ENCODE measurements around the gene GOLIM4.
A peak's percentile ranks its signal among the peaks of the same experiment; 100 is the strongest.

The GOLIM4 gene

GRCh38 chr3:168100777-168101492 lies 5.2 kb upstream of the GOLIM4 start:
- DNase-seq (ENCODE audit: low spot score), result no peak

DNA sequence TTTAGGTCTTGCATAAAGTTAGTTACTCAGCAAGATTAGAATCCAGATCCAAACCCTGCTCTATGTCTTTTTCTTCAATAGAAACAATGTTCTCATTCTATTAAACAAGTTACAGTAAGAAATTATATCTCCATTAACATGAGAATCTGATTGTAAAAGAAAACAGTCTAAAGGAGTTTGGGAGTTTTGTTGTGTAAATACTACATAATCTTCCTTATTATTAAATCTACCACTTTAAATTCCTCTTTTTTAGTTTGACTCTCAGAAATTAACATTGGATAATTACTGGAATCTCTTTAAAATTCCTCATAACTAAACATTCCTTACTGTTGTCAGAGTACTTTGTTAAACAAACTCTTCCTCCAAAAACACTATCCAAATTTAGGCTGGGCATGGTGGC lies 1.7 kb upstream of the GOLIM4 start:
- DNase-seq (ENCODE audit: low spot score), result no peak

GRCh38 chr3:168096210-168096652 lies 507 bp upstream of the GOLIM4 start:
- DNase-seq (ENCODE audit: low spot score), result peak; percentile 98

DNA sequence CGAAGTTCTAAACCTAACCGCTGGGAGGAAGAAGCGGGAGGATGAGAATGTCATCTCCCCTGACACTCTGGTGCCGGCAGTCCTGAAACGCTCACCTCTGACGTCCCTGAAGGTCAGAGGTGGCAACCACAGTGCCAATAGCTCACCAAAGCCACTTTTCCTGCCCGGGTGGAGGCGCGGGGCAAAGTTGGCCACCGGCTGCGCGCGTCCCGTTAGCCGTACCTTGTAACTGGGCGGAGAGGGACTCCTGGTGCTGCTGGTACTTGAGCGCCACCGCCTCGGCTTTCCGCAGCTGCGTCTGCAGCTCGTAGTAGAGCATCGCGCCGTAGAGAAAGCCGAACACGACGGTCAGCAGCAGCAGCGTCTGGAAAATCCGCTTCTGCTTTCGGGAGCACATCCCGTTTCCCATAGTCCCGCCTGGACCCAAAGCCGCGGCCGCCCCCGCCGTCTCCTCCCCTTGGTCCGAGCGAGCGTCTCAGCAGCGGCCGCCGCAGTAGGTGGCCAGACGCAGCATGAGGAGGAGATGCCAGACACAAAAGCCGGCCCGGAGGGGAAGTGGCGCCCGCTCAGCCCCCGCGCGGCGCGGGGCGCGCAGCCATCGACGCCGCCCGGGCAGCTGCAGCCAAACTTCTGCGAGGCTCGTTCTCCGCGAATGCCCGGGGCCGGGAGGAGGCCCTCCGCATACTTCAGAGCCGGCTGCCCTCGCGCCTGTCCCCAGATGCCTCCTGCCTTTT lies 680 bp downstream of the GOLIM4 start:
- peak; percentile 86 for DNase-seq (ENCODE audit: low spot score)

- no peak for DNase-seq (ENCODE audit: low spot score)
These were observed 1.2 kb downstream of the GOLIM4 start for GRCh38 chr3:168094580-168094876.

GRCh38 chr3:168093790-168094189 lies 1.9 kb downstream of the GOLIM4 start:
- no peak for DNase-seq (ENCODE audit: low spot score)

DNA sequence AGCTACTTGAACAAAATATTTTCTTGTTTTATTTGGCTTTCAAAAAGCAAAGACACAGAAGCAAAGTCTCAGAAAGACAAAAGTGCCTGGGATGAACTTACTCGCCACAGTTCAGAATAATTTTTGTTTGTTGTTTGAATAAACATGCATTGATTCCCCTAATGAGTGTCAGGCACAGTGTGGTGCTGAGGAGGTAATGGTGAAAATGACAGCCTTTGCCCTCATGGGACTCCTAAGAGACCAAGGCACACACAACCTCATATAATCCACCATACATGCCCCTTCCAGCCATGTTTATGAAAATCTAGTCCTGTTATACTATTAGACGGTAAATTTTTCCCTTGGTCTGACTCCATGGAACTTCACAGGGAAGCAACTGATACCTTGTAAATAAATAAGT lies 2.5 kb downstream of the GOLIM4 start:
- no peak for DNase-seq (ENCODE audit: low spot score)

DNA sequence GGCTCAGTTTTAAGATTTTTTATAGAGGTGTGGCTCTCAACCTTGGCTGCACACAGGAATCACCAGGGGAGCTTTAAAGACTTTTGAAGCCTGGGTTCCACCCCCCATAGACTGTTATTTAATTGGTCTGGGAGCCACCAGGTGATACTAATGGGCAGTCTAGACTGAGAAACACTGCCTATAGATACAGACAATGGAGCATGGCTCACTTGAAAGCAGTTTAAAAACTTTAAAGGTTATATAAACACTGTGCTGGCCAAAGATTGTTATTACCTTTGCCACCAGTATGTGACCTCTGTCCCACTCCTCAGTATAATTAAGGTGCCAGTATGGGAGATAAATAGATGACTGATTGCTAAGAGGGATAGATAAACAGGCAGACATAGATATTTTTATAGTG lies 3.8 kb downstream of the GOLIM4 start:
- DNase-seq (ENCODE audit: low spot score), result peak; percentile 45

DNA sequence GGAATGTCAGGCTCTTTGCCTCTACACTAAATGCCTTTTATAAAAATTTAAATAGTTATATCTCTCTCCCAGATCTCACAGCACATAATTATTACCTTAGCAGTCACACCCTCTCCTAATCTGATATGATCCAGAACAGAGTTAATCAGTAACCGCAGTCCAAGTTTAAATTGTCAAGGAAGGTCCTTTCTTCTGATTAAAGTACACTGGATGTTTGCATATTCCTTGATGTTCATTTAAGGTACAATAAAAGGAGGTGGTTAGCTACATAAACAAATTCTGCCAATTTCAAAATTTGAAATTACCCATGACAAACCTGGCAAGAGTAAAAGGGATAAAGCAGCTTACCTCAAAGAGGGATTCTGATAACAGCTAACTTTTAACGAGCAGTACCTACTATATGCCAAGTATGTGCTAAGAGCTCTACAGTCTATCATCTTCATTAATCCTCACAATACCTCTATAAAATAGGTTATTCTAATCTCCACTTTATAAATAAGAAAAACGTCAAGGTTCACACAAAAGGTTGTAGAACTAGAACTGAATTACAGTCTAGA lies 4.3 kb downstream of the GOLIM4 start:
- no peak for DNase-seq (ENCODE audit: low spot score)

DNA sequence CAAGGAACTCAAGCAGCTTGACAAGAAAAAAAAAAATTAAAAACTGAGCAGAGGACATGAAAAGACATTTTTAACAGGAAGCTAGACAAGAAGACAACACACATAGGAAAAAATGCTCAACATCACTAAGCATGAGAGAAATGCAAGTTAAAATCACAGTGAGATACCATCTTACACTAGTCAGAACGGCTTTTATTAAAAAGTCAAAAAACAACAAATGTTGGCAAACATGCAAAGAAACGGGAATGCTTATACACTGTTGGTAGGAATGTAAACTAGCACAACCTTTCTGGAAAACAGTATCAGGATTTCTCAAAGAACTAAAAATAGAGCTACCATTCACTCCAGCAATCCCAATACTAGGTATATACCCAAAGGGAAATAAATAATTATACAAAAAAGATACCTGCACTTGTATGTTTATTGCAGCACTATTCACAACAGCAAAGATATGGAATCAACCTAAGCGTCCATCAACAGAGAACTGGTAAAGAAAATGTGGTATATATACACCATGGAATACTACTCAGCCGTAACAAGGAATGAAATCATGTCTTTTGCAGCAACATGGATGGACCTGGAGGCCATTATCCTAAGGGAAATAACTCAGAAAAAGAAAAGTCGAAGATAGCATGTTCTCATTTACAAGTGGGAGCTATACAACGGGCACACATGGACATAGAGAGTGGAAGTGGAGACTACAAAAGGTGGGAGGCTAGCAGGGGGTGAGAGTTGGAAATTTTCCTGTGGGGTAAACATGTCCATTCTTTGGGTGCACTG lies 5.2 kb downstream of the GOLIM4 start:
- DNase-seq (ENCODE audit: low spot score), result no peak

GRCh38 chr3:168089179-168089771 lies 6.4 kb downstream of the GOLIM4 start:
- no peak for DNase-seq (ENCODE audit: low spot score)

- peak; percentile 39 for DNase-seq (ENCODE audit: low spot score)
These were observed 7.5 kb downstream of the GOLIM4 start for GRCh38 chr3:168088106-168088720.

GRCh38 chr3:168087539-168087938 lies 8.2 kb downstream of the GOLIM4 start:
- no peak for DNase-seq (ENCODE audit: low spot score)

DNA sequence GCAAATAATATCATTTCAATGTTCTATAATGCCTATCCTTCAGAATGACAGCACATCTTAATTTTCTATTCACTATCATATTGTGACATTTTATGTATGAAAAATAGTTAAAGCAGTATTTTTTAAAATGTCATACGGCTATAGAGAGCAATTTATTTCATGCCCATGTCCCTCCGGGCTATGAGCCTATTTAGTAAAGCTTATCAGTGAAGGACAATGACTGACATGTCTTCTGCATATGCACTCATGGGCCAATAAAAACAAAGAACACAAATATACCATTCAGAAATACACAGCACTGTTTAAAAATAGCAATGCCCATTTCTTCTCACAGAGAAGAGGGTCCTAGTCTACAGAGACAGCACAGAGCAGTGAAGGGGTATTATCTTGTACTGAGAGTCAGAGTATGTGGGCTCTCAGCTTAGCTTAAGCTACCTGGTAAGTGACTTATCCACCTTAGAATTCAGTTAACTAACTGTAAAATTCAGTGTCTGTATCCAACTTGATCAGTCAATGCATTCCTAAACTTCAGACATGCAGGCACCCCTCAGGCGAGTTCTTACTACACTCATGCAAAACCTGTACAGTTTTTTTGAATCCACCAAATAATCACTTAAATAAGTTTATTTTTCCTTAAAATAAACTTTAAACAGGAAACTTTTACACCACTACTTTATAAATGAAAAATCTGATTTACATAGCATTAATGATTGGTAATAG lies 9.0 kb downstream of the GOLIM4 start:
- no peak for DNase-seq (ENCODE audit: low spot score)

DNA sequence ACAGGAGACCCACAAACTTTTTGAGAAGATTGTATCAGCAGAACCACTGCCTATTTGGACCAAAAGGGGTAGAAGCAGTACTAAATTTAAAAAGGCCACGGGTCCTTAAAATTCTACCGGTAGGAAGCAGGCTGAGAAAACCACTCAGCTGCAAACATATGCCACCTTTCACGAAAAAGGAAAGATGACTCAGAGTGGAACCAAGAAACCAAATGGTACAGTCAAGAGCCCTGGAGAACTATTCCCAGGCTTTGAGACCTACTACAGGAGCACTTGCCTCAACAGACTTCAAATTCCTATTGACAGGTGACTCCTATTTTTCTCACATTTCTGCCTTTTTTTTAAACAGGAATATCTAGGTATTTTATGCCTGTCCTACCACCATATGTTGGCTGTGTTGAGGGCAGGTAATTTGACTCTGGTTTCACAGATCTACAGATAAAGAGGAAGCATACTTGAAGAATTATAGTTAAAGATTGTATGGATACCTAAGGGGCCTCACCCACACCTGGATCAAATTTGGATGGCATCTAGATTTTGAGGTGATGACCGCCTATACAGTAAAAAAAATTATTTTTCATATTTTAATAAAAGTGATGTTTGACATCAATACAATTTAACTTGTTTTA lies 10.1 kb downstream of the GOLIM4 start:
- no peak for DNase-seq (ENCODE audit: low spot score)

DNA sequence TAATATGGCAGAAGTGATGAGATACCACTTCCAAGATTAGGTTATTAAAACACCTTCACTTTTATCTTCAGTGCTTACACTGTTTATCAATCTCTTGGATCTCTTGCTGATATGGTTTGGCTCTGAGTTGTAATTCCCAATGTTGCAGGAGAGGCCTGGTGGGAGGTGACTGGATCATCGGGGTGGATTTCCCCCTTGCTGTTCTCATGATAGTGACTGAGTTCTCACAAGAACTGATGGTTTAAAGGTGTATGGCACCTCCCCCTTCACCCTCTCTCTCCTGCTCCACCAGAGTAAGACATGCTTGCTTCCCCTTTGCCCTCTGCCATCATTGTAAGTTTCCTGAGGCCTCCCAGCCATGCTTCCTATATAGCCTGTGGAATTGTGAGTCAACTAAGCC lies 11.8 kb downstream of the GOLIM4 start:
- no peak for DNase-seq (ENCODE audit: low spot score)

DNA sequence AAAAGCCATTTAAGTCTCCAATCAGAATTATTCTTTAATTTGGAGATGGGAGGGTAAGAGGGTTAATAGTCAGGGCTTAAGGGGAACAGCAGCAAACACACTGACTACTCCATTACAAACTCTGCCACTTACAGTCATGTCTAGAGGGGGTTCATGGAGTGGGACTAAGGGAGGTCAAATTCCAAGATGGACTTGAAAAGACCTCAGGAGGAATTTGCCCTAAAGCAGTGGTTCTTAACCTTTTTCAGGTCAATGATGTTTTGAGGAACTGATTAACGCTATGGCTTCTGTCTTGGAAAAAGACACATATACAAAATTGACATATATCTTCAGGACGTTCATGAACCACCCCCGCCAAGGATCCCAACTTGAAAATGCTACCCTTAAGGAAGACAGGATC lies 13.9 kb downstream of the GOLIM4 start:
- no peak for DNase-seq (ENCODE audit: low spot score)

GRCh38 chr3:168081171-168081771 lies 14.5 kb downstream of the GOLIM4 start:
- DNase-seq (ENCODE audit: low spot score), result no peak

DNA sequence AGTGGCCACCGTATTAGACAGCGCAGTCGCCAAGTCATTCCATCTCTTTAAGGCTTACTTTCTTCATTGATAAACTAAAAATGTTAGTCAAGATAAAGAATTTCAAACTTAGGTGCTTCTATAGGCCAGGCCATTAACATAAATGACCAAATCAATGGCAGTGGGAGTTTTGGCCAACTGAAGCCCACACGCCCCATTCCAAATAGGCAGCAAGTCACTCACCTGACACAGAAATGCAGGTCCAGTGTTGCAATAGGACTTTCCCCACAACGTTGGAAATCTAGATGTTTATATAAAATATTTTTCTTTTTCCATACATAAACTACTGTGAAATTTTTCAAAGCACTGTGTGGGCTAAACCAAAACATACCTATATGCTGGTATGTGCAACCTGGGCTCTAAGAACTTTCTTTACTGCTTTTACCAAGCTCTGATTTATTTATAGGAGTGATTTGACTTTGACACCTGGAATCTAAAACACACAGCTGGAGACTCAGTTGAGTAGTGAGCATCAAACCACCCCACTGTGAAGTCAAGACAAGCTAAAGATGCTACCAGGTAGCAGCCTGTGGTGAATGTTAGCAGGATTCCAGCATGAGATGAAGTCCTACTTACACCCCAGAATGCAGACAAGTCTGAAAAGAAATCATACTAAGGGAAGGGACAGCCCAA lies 15.1 kb downstream of the GOLIM4 start:
- no peak for DNase-seq (ENCODE audit: low spot score)

GRCh38 chr3:168080022-168080421 lies 15.7 kb downstream of the GOLIM4 start:
- DNase-seq (ENCODE audit: low spot score), result no peak
